Stimulated activated CD4-positive, alpha-beta T cell treated with anti-CD3 and anti-CD28 coated beads, Interleukin-2, amount 100 ng/mL, for 24 hours (primary cell): ENCODE measurements around the gene TMEM63A.

Source experiments
- DNase-seq, 2 donors: peaks; one replicate each; pipeline ENCODE4 v3.0.0-alpha.2; 2020

TMEM63A gene

DNA sequence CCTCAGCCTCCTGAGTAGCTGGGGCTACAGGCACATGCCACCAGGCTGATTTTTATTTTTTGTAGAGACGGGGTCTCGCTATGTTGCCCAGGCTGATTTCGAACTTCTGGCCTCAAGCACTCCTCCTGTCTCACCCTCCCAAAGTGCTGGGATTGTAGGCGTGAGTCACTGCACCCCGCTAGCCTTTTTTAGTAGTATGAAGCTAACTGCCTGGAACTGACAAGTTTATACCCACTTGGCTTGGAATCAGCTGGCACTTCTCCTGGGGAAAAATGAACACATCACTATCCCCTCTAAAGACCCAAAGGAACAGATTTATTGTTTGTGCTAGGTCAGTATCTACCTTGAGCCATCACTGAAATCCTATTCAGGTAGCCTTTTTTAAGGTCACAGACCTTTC lies 19.0 kb downstream of the TMEM63A start:
- no peak for DNase-seq

DNA sequence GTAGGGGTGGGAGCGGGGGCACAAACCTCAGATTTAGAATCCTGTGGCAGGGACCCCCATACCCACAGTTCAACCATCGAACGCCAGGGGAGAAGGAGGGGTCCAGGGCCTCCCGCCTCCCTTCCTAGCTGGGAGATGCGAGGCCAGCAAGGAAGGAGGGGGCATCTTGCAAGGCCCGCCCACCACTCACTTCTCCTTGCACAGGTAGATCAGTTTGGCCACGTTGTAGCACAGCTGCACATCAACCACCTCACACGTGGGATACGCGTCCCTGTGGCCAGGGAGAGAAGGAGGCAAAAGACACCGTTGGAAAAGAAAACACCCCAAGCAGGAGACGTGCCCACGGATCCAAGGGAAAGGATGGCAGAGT lies 19.6 kb downstream of the TMEM63A start:
- no peak for DNase-seq

DNA sequence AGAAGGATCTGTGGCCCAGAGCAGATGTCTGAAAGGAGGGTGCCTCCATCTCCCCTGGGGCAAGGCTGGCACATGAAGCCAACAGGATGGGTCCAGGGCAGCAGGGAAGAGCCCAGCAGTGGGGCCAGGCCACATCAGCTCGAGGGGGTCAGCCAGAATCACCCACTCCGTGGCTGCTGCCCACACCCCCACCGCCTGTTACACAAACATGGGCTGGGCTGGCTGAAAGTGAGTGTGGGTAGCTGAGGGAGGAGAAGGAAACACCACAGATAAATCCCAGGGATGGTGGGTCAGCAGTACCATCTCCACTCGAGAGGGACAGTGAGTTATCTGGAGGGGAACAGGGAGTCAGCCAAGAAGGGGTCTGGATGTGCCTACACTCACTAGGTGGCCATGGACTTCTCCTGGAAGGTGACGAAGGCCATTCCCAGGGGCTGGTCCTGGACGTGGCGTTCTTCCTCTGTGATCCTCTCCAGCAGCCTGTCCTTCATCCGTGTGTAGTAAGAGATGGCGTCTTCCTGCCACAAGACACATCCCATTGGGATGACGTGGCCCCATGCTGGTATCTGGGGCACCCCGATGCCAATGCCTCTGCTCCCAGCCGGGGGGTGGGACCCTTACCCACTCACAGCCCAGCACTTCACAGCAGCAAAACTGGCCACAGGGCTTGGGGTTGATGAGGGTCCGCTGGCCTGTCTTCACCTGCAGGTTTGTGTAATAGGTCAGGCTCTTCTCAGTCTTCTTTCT lies 20.2 kb downstream of the TMEM63A start:
- no peak for DNase-seq

GRCh38 chr1:225860876-225861441 lies 21.2 kb downstream of the TMEM63A start:
- DNase-seq: no peak

GRCh38 chr1:225860107-225860506 lies 22.1 kb downstream of the TMEM63A start:
- no peak for DNase-seq

DNA sequence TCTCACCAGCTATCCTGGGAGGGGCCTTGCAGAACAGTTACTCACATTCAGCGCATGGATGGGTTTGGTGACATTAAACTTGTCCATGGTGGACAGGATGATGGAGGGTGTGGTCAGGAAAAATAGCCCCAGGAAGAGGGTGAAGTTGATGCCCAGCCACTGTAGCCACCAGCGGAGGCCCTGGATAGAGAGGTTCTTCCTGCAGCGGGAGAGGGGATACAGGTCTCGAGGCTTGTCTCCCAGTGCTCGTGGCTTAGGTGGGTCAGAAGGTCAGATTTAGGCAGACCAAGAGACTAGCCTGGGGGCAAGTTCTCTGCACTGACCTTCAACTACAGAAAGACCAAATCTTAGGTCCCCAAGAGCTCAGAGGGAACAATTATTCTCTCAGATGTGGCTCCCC lies 23.0 kb downstream of the TMEM63A start:
- no peak for DNase-seq

DNA sequence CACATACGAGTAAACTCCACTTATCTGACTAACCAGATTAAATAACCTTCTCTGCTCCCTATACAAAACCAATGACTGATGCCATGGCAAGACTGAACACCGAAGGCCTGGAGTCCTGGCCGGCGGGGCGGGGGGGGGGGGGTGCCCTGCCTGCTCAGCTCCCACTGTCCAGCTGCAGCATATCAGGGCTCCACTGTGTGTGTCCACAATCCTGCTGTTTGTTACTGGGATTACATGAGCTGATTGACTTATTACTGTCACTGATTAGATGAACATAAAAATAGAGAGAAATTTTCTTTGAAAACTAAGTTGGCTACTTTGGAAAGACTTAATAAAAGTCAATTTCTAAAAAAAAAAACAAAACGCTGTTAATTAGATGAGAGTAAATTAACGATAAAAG lies 24.9 kb downstream of the TMEM63A start:
- no peak for DNase-seq

DNA sequence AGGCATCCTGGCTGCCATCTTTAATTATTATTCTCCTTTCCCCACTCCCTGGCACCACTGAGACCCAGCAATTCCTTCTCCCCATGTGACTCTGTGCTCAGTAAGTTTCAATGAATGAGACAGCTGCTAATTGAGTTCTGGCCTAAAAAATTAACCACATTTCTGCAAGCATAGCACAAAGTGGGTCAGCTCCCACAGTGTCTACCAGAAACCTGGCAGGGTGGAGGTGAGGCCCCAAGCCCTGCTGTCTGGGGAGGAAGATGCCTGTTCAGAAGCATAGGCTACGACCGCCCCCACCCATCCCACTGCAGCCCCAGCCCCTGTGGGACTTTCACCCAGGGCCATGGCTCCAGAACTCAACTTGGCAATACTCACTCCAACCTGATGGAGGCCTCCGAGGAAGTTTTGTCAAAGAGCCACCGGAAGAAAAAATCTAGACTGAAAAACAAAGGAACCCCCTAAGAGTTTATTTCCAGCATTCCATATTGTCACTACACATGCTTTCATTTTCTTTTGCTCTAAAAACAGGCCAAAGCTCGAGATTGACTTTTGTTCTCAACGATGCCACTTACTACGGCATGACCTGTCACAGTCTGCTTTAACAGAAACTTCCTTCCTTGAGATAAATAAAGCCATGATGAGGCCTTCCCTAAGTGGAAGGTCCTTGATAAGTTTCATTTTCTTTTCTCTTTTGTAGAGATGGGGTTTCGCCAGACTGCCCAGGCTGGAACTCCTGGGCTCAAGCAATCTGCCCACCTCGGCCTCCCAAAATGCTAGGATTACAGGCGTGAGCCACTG lies 26.5 kb downstream of the TMEM63A start:
- DNase-seq: no peak

- DNase-seq: no peak
Measured at GRCh38 chr1:225853441-225853840, 28.7 kb downstream of the TMEM63A start.

DNA sequence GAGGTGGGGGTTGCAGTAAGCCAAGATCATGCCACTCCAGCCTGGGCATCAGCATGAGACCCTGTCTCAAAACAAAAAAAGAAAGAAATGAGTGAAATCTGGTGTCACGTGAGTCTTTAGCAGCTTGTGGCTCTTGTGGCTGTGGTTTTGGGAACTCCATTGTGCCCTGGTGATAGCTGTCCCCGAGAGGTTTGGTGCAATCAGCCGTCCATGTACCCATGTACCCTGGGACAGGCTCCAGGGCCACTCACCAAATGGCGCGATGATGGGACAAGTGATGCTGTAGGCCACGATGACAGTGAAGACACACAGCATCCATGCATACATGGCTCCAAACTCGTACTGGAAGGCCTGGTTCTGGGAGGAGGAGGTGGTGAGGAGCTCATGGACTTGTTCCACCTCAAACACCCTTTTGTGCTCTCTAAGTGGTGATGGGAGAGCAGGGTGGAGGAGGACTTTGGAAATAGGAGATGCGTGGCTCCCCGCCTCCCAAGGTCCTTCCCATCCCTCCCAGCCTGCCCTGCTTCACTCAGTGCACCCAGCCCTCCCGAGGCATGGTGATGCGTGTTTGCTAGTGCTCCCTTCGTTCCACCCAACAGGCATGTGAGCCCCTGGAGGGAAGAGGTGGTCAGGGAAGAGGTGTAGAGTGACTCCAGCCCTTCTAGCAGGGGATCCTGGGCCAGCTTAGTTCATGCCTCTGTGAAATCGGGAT lies 29.6 kb downstream of the TMEM63A start:
- DNase-seq: no peak

GRCh38 chr1:225851805-225852204 lies 30.4 kb downstream of the TMEM63A start:
- no peak for DNase-seq

DNA sequence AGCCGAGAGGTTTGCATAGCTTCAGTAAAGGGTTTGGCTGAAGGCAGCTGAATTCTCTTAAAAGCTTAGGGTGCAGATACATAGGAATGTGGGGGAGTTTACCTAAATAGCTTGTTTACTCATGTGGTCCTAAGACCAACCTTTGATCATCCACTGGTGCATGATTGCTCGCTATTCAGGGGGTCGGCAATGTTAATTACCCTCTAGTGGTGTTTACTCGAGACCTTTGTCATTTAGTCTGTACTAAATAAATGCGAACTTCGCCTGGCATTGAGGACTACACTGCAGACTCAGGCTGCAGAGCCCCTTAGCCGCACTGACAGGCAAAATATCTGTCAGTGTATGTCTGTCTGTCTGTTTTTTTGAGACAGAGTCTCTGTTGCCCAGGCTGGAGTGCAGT lies 31.8 kb downstream of the TMEM63A start:
- no peak for DNase-seq

GRCh38 chr1:225849925-225850324 lies 32.3 kb downstream of the TMEM63A start:
- no peak for DNase-seq

- DNase-seq: no peak
Measured at GRCh38 chr1:225848030-225848955, 33.9 kb downstream of the TMEM63A start.

GRCh38 chr1:225847610-225848009 lies 34.6 kb downstream of the TMEM63A start:
- DNase-seq: no peak

- no peak for DNase-seq
Measured at GRCh38 chr1:225846331-225847310, 35.6 kb downstream of the TMEM63A start.

DNA sequence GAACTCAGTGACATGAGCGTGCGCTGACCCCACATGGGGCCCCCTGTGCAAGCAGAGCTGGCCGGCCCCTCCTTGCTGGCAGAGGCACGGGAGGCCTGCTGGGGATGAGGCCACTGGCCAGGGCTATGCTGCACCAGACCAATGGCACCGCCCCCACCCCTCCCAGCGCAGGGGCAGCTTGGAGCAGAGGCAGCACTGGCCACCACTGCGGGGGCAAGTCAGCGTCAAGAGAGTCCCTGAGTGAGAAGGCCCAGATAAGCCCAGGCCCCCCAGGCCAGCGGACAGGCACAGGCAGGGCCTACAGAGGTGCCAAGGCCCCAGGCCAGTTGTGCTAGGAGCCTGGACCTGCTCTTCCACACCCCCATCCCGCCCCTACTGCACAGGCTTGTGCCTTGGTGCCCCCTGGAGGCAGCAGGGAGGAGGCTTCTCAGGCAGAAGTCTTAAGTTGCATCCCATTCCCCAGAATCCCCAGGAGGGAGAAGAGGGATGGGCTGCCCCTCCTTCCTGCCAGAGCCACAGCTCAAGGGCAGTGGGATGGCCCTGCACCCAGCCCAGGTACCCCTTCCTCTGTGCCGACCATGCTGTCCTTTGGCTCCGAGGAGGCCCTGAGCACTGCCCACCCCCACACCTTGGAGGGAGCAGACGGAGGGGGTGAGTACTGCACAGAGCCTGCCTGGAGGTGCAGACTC lies 36.5 kb downstream of the TMEM63A start:
- peak; percentile 44 to 53 for DNase-seq

DNA sequence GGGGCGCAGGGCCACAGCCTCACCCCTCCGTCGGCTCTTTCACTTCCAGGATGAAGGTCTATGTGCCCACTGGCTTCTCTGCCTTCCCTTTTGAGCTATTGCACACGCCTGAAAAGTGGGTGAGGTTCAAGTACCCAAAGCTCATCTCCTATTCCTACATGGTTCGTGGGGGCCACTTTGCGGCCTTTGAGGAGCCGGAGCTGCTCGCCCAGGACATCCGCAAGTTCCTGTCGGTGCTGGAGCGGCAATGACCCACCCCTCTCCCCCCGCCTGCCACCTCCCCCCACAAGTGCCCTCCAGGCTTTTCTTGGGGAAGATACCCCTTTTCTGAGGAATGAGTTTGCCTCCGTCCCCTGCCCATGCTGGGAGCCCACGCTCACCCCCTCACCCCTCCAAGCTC lies 37.1 kb downstream of the TMEM63A start:
- DNase-seq: no peak

DNA sequence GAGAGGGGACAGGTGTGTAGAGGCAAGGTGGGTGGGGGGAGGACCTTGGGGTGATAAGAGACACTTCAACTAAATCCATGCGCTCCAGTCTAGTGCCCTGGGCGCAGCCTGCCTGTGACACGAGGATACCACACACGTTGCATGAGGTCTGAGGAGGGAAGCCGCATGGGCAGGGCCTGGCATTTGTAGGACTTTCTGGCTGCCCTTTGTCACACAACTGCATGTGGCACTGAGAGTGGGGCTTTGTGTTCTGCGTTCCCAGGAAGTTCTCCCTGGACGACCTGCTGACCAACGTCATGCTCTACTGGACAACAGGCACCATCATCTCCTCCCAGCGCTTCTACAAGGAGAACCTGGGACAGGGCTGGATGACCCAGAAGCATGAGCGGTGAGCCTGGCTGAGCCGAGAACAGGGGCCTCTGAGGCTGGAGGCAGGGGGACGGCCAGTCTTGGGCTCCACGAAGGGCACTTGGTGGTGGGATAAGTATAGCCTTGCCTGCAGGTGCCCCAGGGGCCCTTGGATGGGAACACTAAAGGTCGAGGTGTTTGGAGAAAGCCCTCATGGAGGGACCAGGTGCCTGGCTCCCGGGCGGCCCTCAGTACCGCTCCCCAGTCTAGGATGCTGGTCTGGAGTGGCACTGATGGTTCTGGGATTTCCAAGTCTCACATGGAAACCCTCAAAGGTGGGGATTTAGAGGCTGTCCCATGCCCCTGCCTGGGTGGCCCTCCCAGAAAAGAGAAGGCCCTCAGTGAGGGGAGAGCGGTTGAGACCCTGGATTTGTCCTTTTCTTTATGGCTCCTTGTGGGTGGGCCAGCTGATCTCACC lies 37.7 kb downstream of the TMEM63A start:
- DNase-seq: no peak

DNA sequence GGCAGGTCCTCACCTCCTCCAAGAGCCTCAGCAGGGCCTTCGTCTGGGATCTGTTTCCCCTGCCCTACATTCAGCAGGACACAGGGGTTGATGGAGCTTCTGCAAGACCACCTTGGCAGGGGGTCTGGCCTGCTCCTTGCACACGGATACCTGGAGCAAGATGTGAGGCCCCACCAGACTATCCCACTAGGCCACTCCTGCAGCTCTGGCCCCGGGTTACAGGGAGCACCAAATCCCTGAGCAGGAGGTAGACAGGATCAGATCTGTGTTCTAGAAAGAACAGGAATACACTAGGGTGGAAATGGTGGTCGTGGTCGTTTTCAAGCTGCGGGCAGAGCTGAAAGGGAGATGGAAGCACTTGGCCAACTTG lies 38.8 kb downstream of the TMEM63A start:
- DNase-seq: no peak
